H1 (cell line): Measurements from ENCODE around the gene LPP. TPM values are rescaled to one million over a fixed set of nuclear protein-coding genes. Genes with fewer than 3 reads are reported as not detected.

Source experiments
- CHD2 ChIP-seq: IDR thresholded peaks from 2 replicates; pipeline ENCODE4 v1.6.1; 2012; ENCODE audit warnings: low read length, improper control_type of control experiment
- GABPA ChIP-seq: IDR thresholded peaks from 2 replicates; pipeline ENCODE4 v1.6.1; 2011; ENCODE audit warnings: mild to moderate bottlenecking, low read length, moderate library complexity, borderline replicate concordance; ENCODE audit not compliant: insufficient read depth
- KDM1A ChIP-seq: fragments of 200-600, 300-600 bp; sonication (generic); IDR thresholded peaks from 2 replicates; pipeline ENCODE4 v1.7.1; 2016; ENCODE audit warnings: mild to moderate bottlenecking, low read length, borderline replicate concordance
- KDM4A ChIP-seq: IDR thresholded peaks from one replicate; pipeline ENCODE4 v1.7.1; 2012; ENCODE audit warnings: low read depth, mild to moderate bottlenecking, moderate library complexity, low read length, inconsistent platforms; ENCODE audit not compliant: severe bottlenecking
- NRF1 ChIP-seq: IDR thresholded peaks from 2 replicates; pipeline ENCODE4 v1.6.1; 2011; ENCODE audit warnings: mild to moderate bottlenecking, low read depth, low read length, improper control_type of control experiment
- PHF8 ChIP-seq: fragments of 200-600 bp; sonication (generic); conservative IDR thresholded peaks from 2 replicates; pipeline ENCODE4 v1.7.1; 2012; ENCODE audit warnings: low read depth, mild to moderate bottlenecking, inconsistent platforms, low read length, moderate library complexity
- POLR2A ChIP-seq, 2 experiments: IDR thresholded peaks; 1 replicate in 1 of 2; 2 replicates in 1 of 2; pipeline ENCODE4 v1.6.1; 2011; ENCODE audit warnings: low read depth in 2 of 2, low read length in 2 of 2, mild to moderate bottlenecking in 2 of 2; ENCODE audit errors: control extremely low read depth in 1 of 2
- POLR2AphosphoS5 ChIP-seq: IDR thresholded peaks from 2 replicates; pipeline ENCODE4 v1.6.1; 2011; ENCODE audit warnings: low read depth, low read length
- polyA plus RNA-seq, 7 experiments: library from polyadenylated mRNA; depleted of rRNA in 3 of 7; stranded (reverse) in 5 of 7; unstranded in 2 of 7; fragments of >200 nt in 5 of 7; fragments of 200-250 nt in 2 of 7; gene quantifications; 1 replicate in 5 of 7; 2 replicates in 1 of 7; 4 replicates in 1 of 7; pipeline versions ENCODE4 v1.2.1 to v1.2.3, GENCODE V29; 2011 to 2013; ENCODE audit warnings: missing spikeins in 2 of 7, mixed read lengths in 2 of 7
- total RNA-seq: library from RNA; stranded (reverse); fragmentation: NEBNext Ultra II Directional; extraction: Animal tissue kit (Norgen Biotek cat#: 25700); gene quantifications from 2 replicates; pipeline ENCODE4 v1.2.1, GENCODE V29; 2021

LPP gene
- total and polyA plus RNA-seq, 2 of the 8 experiments (the other 6 are each of a cell fraction or from before 2014, with no cell fraction given), result 10.0 to 53.3 TPM

DNA sequence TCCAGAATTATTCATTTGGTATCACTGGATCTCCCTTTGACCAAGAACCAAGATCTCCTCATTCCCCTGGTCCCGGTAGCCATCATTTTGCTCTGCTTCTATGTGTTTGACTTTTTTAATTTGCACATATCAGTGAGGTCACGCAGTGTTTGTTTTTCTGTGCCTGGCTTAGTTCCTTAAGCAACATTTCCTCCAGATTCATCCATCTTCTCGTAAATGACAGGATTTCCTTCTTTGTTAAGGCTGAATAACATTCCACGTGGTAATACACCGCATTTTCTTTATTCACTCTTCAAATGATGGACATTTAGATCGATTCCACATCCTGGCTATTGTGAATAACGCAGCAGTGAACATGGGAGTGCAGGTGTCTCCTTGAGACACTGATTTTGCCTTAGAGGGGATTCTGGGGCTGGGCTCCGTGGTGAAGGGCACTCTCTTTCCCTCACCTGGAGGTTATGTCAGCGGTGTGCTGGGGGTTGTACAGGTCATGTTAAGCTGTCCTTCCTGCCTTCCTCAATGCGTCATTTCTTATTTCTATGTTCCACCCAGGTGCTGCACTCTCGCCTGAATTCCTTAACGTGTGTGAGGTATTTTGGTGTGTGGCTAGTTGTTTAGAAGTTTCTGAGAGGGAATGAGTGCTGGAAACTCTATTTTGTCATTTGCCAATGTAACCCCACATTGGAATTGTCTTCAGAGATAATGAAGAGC, 212.2 kb downstream of the LPP start (continued):
- TF ChIP-seq NRF1 (no peak), CHD2 (no peak), GABPA (no peak), POLR2A (IDR thresholded peaks at IDR 0.05; ENCODE audit: control extremely low read depth in 1 of 2, low read depth in 2 of 2, low read length in 2 of 2) (no peak), POLR2AphosphoS5 (no peak), KDM4A (no peak), PHF8 (no peak), KDM1A (no peak)
